ENCODE results near the gene DDX23. TPM values are rescaled to one million over a fixed set of nuclear protein-coding genes. Genes with fewer than 3 reads are reported as not detected.

Gene DDX23
- total RNA-seq, 1 experiment from 2014 or later, result 107 TPM

GRCh38 chr12:48814262-48815125, 37.5 kb downstream of the DDX23 start (continued):
- TF ChIP-seq HMGXB4 (CRISPR knock-in tag; IDR thresholded peaks at IDR 0.05), result peak; percentile 99
- no peak for TF ChIP-seq ZNF396 (CRISPR knock-in tag; IDR thresholded peaks at IDR 0.05; ENCODE audit: borderline replicate concordance)
- no peak for TF ChIP-seq USF1 (CRISPR knock-in tag; IDR thresholded peaks at IDR 0.05)
- 0 out of 2 replicates have a peak, but pooled peaks have one; percentile 34 for TF ChIP-seq SP1 (CRISPR knock-in tag; conservative IDR thresholded peaks at IDR 0.05)
- TF ChIP-seq ETV6 (CRISPR knock-in tag; IDR thresholded peaks at IDR 0.05), result no peak
- TF ChIP-seq CDX4 (CRISPR knock-in tag; IDR thresholded peaks at IDR 0.05; ENCODE audit: borderline replicate concordance), result no peak
- TF ChIP-seq ZNF219 (CRISPR knock-in tag; IDR thresholded peaks at IDR 0.05; ENCODE audit: borderline replicate concordance), result no peak
- no peak for TF ChIP-seq JAZF1 (CRISPR knock-in tag; IDR thresholded peaks at IDR 0.05)
- TF ChIP-seq ZSCAN18 (CRISPR knock-in tag; IDR thresholded peaks at IDR 0.05), result no peak
- no peak for TF ChIP-seq JUN (CRISPR knock-in tag; IDR thresholded peaks at IDR 0.05)
- TF ChIP-seq SOX15 (CRISPR knock-in tag; IDR thresholded peaks at IDR 0.05), result no peak
- TF ChIP-seq FOXK1 (CRISPR knock-in tag; IDR thresholded peaks at IDR 0.05), result no peak
- peak; percentile 52; the same call in 1 of the 2 replicates for TF ChIP-seq MYBL2 (CRISPR knock-in tag; IDR thresholded peaks at IDR 0.05)
- no peak for TF ChIP-seq RELA (CRISPR knock-in tag; IDR thresholded peaks at IDR 0.05; ENCODE audit: borderline replicate concordance)
- no peak for TF ChIP-seq TEAD1 (CRISPR knock-in tag; IDR thresholded peaks at IDR 0.05)
- TF ChIP-seq E2F1 (CRISPR knock-in tag; IDR thresholded peaks at IDR 0.05), result no peak
- TF ChIP-seq RORB (CRISPR knock-in tag; IDR thresholded peaks at IDR 0.05), result no peak
- no peak for TF ChIP-seq ZMAT4 (CRISPR knock-in tag; IDR thresholded peaks at IDR 0.05)
- TF ChIP-seq ESRRA (CRISPR knock-in tag; IDR thresholded peaks at IDR 0.05; ENCODE audit: borderline replicate concordance), result no peak
- 0 out of 2 replicates have a peak, but pooled peaks have one; percentile 41 for TF ChIP-seq ATF1 (CRISPR knock-in tag; IDR thresholded peaks at IDR 0.05)
- no peak for TF ChIP-seq GRHL2 (CRISPR knock-in tag; IDR thresholded peaks at IDR 0.05; ENCODE audit: insufficient replicate concordance, severe bottlenecking)
- TF ChIP-seq ZNF532 (CRISPR knock-in tag; IDR thresholded peaks at IDR 0.05; ENCODE audit: borderline replicate concordance), result no peak
- TF ChIP-seq ZNF416 (CRISPR knock-in tag; IDR thresholded peaks at IDR 0.05), result no peak
- TF ChIP-seq ZNF232 (CRISPR knock-in tag; IDR thresholded peaks at IDR 0.05), result no peak
- TF ChIP-seq ZNF121 (CRISPR knock-in tag; IDR thresholded peaks at IDR 0.05), result no peak
- no peak for TF ChIP-seq E2F4 (CRISPR knock-in tag; IDR thresholded peaks at IDR 0.05; ENCODE audit: borderline replicate concordance, low read depth)
- TF ChIP-seq GABPB1 (CRISPR knock-in tag; IDR thresholded peaks at IDR 0.05), result 0 out of 2 replicates have a peak, but pooled peaks have one; percentile 23

All from WTC11 (cell line).